Left lung (tissue), 10 donors: ENCODE results near the gene FLT1. TPM values are rescaled to one million over a fixed set of nuclear protein-coding genes. Genes with fewer than 3 reads are reported as not detected.

Experiments used
- ATAC-seq: fragments of 200-7000 bp; cut with Tn5 transposase; one replicate; pipeline ENCODE4 v1.9.1; 2020; ENCODE audit warnings: moderate library complexity
- DNase-seq, 4 donors: peaks; one replicate each; pipeline ENCODE4 v3.0.0-alpha.2; 2013 to 2020
- H3K27ac ChIP-seq, 2 donors: fragments of 200-600 bp; sonication (generic) in 1 of 2; one replicate each; pipeline versions ENCODE4 v1.5.0 to v1.8.0; 2020 to 2021
- H3K27me3 ChIP-seq, 2 donors: fragments of 200-600 bp; sonication (generic) in 1 of 2; one replicate each; pipeline versions ENCODE4 v1.5.0 to v1.8.0; 2020 to 2021
- H3K36me3 ChIP-seq, 2 donors: fragments of 200-600 bp; sonication (generic) in 1 of 2; one replicate each; pipeline versions ENCODE4 v1.5.0 to v1.8.0; 2020 to 2021
- H3K4me1 ChIP-seq, 2 donors: fragments of 200-600 bp; one replicate each; pipeline ENCODE4 v1.8.0; 2021
- H3K4me3 ChIP-seq, 2 donors: fragments of 200-600 bp; sonication (generic) in 1 of 2; one replicate each; pipeline versions ENCODE4 v1.5.0 to v1.8.0; 2020 to 2021; ENCODE audit warnings: mild to moderate bottlenecking in 1 of 2
- H3K9me3 ChIP-seq, 2 donors: fragments of 200-600 bp; sonication (generic) in 1 of 2; one replicate each; pipeline versions ENCODE4 v1.5.0 to v1.8.0; 2020 to 2021
- intact Hi-C, 2 donors: fragments of 100-400 bp; cut with DNase I; formaldehyde crosslinking; loops; one replicate each; pipeline versions ENCODE4 v1.11.2 to v1.14.2; 2022
- polyA plus RNA-seq, 6 donors: library from polyadenylated mRNA; unstranded; fragments of 120-200 nt; gene quantifications; one replicate each; pipeline ENCODE4 v1.2.1, GENCODE V29; 2013; ENCODE audit not compliant: insufficient read length in 6 of 6
- total RNA-seq, 2 donors: library from RNA; stranded (reverse); fragmentation: NEBNext Ultra II Directional; extraction: Animal tissue kit (Norgen Biotek cat#: 25700); gene quantifications; one replicate each; pipeline ENCODE4 v1.2.1, GENCODE V29; 2021
- TF ChIP-seq, protein P1 (sequence below), 2 donors: fragments of 200-600 bp; sonication (generic) in 1 of 2; IDR thresholded peaks; one replicate each; pipeline versions ENCODE4 v1.5.0 to v1.8.0; 2021; ENCODE audit warnings: antibody characterized with exemption in 2 of 2
- donor health status: DM: no; HTN: yes; CAD: no.
- donor health status: DM: no; HTN: no; CAD: no.

Gene FLT1
- total and polyA plus RNA-seq, 8 donors = 21.3 to 30.3 (median 25.3) TPM

DNA sequence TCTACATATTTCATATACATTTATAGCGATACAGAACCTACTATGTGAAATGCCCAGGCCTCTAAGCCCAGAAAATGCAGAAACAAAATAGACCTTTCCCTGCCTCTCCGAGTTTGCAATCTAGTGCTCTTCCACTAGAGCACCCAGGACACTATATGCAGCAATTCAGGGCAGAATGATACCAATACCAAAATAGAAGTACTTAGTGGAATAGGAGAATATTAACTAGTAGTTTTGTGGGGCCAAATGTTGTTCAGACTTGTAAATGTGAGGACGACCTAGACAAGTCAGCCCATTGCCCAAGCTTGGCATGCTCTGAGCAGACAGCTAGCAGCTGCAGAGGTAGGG, 35.8 kb upstream of the FLT1 start:
- H3K27ac ChIP-seq = peak overlapping the region in 1 of 2 donors; percentile 33
- H3K9me3 ChIP-seq = peaks cover 0 to 3% of the 10 kb centered on the region in 2 donors
- TF ChIP-seq, protein P1, sequence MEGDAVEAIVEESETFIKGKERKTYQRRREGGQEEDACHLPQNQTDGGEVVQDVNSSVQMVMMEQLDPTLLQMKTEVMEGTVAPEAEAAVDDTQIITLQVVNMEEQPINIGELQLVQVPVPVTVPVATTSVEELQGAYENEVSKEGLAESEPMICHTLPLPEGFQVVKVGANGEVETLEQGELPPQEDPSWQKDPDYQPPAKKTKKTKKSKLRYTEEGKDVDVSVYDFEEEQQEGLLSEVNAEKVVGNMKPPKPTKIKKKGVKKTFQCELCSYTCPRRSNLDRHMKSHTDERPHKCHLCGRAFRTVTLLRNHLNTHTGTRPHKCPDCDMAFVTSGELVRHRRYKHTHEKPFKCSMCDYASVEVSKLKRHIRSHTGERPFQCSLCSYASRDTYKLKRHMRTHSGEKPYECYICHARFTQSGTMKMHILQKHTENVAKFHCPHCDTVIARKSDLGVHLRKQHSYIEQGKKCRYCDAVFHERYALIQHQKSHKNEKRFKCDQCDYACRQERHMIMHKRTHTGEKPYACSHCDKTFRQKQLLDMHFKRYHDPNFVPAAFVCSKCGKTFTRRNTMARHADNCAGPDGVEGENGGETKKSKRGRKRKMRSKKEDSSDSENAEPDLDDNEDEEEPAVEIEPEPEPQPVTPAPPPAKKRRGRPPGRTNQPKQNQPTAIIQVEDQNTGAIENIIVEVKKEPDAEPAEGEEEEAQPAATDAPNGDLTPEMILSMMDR (IDR thresholded peaks at IDR 0.05) = no peak
- H3K36me3 ChIP-seq = no peaks in the 10 kb centered on the region
- no peak for ATAC-seq
- peaks cover 8 to 39% of the 10 kb centered on the region in 2 donors for H3K4me1 ChIP-seq
- intact Hi-C loops = no loop called here
- no peak for DNase-seq
- H3K4me3 ChIP-seq = peak overlapping the region in 1 of 2 donors; percentile 43
- H3K27me3 ChIP-seq = peaks cover 35 to 75% of the 10 kb centered on the region in 2 donors

DNA sequence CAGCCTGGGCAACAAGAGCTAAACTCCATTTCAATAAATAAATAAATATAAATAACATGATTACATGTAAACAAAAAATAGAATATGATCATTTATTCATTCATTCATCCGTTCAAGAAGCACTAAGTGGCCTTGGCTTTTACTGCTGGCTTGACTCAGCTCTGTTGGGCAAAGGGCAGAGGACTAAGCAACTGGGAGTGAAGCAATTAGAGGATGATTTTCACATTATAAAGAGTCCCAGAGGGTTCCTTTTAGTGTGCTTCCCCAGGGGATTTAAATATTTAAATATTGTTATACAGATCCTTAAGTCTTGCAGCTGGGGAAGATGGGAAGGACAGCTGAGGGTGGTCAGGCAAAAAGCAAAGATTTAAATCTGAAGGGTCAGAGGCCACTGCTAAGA, 34.9 kb upstream of the FLT1 start:
- H3K27me3 ChIP-seq = peaks cover 35 to 68% of the 10 kb centered on the region in 2 donors
- no peak overlapping the region for H3K4me3 ChIP-seq
- no peak overlapping the region for H3K27ac ChIP-seq
- H3K9me3 ChIP-seq = no peaks in the 10 kb centered on the region
- H3K4me1 ChIP-seq = peaks cover 8 to 39% of the 10 kb centered on the region in 2 donors
- ATAC-seq (no peak), DNase-seq (no peak)
- TF ChIP-seq, protein P1 (IDR thresholded peaks at IDR 0.05) = no peak
- intact Hi-C loops = no loop called here
- H3K36me3 ChIP-seq = no peaks in the 10 kb centered on the region

DNA sequence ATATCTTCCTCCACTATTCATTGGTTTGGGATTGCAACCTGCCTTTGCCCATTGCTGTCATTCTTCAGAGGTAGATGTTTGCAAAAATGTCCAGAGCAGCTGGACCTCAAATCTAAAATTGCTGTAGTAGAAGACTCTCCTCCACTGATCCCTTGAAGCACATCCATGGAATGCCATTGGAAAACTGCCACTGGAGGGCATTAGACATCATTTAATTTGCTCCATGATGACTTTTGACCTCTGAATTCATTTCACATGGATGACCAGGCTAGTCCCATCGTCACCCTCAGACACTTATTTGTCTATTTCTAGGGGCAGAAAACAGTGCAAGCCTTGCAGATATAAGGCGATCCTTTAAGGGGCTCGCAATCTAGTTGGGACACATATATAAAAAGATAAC, 33.9 kb upstream of the FLT1 start:
- DNase-seq = no peak
- H3K27ac ChIP-seq = no peak overlapping the region
- TF ChIP-seq, protein P1 (IDR thresholded peaks at IDR 0.05) = no peak
- ATAC-seq = no peak
- H3K27me3 ChIP-seq = peaks cover 34 to 59% of the 10 kb centered on the region in 2 donors
- peaks cover 8 to 39% of the 10 kb centered on the region in 2 donors for H3K4me1 ChIP-seq
- no peaks in the 10 kb centered on the region for H3K9me3 ChIP-seq
- no peak overlapping the region for H3K4me3 ChIP-seq
- intact Hi-C loops = no loop called here
- no peaks in the 10 kb centered on the region for H3K36me3 ChIP-seq

DNA sequence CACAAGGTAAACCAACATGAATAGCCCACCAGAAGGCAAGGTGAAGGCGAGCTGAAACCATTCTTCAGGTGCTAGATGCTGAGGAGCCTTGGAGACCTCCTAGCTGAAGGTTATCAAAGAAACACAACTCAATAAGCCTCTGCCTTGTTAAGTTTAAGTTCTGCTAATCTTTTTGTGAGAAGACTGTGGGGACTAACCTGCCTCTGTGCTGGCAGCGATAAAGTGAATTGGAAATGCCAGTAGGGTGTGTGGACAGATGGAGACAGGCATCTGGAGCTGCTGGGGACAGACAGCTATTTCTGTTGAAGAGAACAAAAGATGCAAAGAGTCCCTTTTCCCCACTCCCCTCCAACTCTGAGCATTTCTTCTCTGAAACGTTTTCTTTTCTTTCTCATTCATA, 33.5 kb upstream of the FLT1 start:
- Histone ChIP-seq H3K4me3 (no peak overlapping the region), H3K36me3 (no peaks in the 10 kb centered on the region), H3K4me1 (peaks cover 8 to 39% of the 10 kb centered on the region in 2 donors), H3K9me3 (no peaks in the 10 kb centered on the region), H3K27ac (no peak overlapping the region), H3K27me3 (peaks cover 30 to 55% of the 10 kb centered on the region in 2 donors)
- intact Hi-C loops = no loop called here
- ATAC-seq (no peak), DNase-seq (no peak)
- TF ChIP-seq, protein P1 (IDR thresholded peaks at IDR 0.05) = no peak

DNA sequence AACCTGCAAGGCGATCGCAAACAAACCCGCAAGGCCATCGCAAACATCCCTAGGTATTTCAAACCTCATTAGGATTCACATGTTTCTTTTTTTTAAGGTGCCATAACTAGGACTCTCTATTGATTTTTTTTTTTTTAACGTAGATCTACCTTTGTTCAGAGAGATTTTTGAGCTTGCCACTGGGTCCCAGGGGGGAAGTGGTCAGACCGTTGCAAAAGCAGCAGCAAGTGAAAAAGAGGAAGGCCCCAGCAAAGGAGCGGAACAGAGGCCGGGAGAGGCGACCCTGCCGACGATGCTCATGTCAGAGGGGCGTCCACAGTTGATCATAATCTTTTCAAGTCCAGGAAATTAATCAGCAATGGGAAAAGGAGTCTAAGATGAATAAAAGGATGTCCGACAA, 32.7 kb upstream of the FLT1 start:
- H3K4me1 ChIP-seq = peaks cover 8 to 33% of the 10 kb centered on the region in 2 donors
- TF ChIP-seq, protein P1 (IDR thresholded peaks at IDR 0.05) = no peak
- H3K27me3 ChIP-seq = peaks cover 22 to 47% of the 10 kb centered on the region in 2 donors
- intact Hi-C loops = no loop called here
- H3K4me3 ChIP-seq = no peak overlapping the region
- no peak overlapping the region for H3K27ac ChIP-seq
- ATAC-seq = no peak
- H3K36me3 ChIP-seq = no peaks in the 10 kb centered on the region
- no peaks in the 10 kb centered on the region for H3K9me3 ChIP-seq
- peak in 2 of 4 donors; percentile 65 to 79 for DNase-seq
